ENCODE measurements around the gene PRKAR2B.
"Not testable (repeated sequence)": the region's sequence is repeated elsewhere in the genome, so short reads cannot be mapped to it uniquely, and the experiment has no call there.

The PRKAR2B gene

GRCh38 chr7:107133396-107133795 is 88.9 kb downstream of the PRKAR2B start:
- no peak for TF ChIP-seq CTCF (IDR thresholded peaks at IDR 0.05; ENCODE audit: extremely low read depth, insufficient read depth, missing control alignments)
- in situ Hi-C loops (cut with MboI; ENCODE audit: low pct_unique_long_range_greater_than_20kb, low sequenced_read_pairs, unreplicated experiment): no loop called here

GRCh38 chr7:107138696-107139420 is 94.4 kb downstream of the PRKAR2B start:
- TF ChIP-seq CTCF (IDR thresholded peaks at IDR 0.05; ENCODE audit: extremely low read depth, insufficient read depth, missing control alignments): no peak
- in situ Hi-C loops (cut with MboI; ENCODE audit: low pct_unique_long_range_greater_than_20kb, low sequenced_read_pairs, unreplicated experiment): no loop called here
- DNase-seq (ENCODE audit: low spot score): no peak

More at GRCh38 chr7:107133396-107133795, 88.9 kb downstream of the PRKAR2B start:
- DNase-seq (ENCODE audit: low spot score): no peak

GRCh38 chr7:107143875-107144274 is 99.4 kb downstream of the PRKAR2B start:
- in situ Hi-C loops (cut with MboI; ENCODE audit: low pct_unique_long_range_greater_than_20kb, low sequenced_read_pairs, unreplicated experiment); DNase-seq (ENCODE audit: low spot score): not testable (repeated sequence)

- no peak for TF ChIP-seq CTCF (IDR thresholded peaks at IDR 0.05; ENCODE audit: extremely low read depth, insufficient read depth, missing control alignments)
- DNase-seq (ENCODE audit: low spot score): no peak
- in situ Hi-C loops (cut with MboI; ENCODE audit: low pct_unique_long_range_greater_than_20kb, low sequenced_read_pairs, unreplicated experiment): loop anchor here (5.0 kb wide), 1 partner anchor 353 kb away; no protein-coding TSS in a partner anchor
Measured at GRCh38 chr7:107145067-107145838, 100.7 kb downstream of the PRKAR2B start.

- peak; percentile 65 for TF ChIP-seq CTCF (IDR thresholded peaks at IDR 0.05; ENCODE audit: extremely low read depth, insufficient read depth, missing control alignments)
- in situ Hi-C loops (cut with MboI; ENCODE audit: low pct_unique_long_range_greater_than_20kb, low sequenced_read_pairs, unreplicated experiment): loop anchor here (5.0 kb wide), 1 partner anchor 355 kb away; no protein-coding TSS in a partner anchor
- DNase-seq (ENCODE audit: low spot score): peak; percentile 36
Measured at GRCh38 chr7:107147464-107148393, 103.2 kb downstream of the PRKAR2B start.

- TF ChIP-seq CTCF (IDR thresholded peaks at IDR 0.05; ENCODE audit: extremely low read depth, insufficient read depth, missing control alignments): no peak
- in situ Hi-C loops (cut with MboI; ENCODE audit: low pct_unique_long_range_greater_than_20kb, low sequenced_read_pairs, unreplicated experiment): loop anchor here (5.0 kb wide), 1 partner anchor 356 kb away; no protein-coding TSS in a partner anchor
- DNase-seq (ENCODE audit: low spot score): no peak
Measured at GRCh38 chr7:107148721-107149120, 104.2 kb downstream of the PRKAR2B start.

All from GM13977 (cell line).